Measurements from ENCODE around the gene CAVIN2. TPM values are rescaled to one million over a fixed set of nuclear protein-coding genes. Genes with fewer than 3 reads are reported as not detected.

Gene CAVIN2
- polyA plus RNA-seq, 1 of the 3 experiments (the other 2 are of a cell fraction) = 1.5 TPM

DNA sequence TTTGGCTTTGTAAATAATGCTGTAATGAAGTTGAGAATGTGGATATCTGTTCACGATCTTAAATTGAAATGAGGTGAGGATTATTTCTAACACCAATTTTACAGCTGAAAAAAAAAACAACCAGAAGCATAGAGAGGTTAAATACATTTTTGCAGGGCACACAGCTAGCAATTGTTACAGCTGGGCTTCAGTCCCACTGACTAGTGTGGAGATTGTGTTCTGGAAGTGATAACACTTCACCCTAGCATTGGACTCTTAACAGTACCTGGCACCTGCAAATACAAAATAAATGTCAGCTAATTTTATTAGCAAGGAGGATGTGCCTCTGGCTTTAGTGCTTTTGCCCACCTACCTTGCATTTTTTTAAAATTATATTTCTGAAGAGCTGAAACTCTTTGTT, 28.8 kb downstream of the CAVIN2 start:
- CTCF ChIA-PET = interaction anchor here (0.6 to 17.0 kb wide), 5 partner anchors 22 to 766 kb away, joined by 3 to 306 read pairs (median 3); no protein-coding TSS in a partner anchor

DNA sequence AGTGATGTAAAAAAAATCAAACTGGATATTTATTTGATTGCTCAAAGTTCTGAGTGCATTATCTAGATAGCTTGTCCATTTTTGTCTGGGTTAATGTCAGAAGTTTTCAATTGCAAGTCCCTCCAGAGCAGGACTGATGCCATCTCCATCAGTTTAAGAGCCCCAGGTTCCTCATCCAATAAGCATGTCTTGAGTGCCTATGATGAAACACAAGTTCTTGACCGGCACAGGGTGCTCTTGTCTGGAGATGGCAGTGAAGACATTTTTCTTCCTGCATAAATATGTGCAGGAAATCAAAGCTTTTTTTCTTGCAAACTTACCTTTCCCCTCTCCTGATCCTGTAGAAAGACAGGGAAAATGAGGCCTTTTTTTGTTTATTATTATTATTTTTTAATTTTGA, 31.9 kb downstream of the CAVIN2 start:
- 100% methylated on average over 1 of the region's 1 CpG for WGBS (ENCODE audit: low lambda C conversion rate)

More for the DNA sequence above, 28.8 kb downstream of the CAVIN2 start:
- H3F3A ChIP-seq (replicated peaks; ENCODE audit: insufficient read depth) = no peaks in the 10 kb centered on the region
- H3K79me2 ChIP-seq (ENCODE audit: insufficient read depth) = no peaks in the 10 kb centered on the region
- H3K4me1 ChIP-seq (ENCODE audit: control insufficient read depth in 1 of 2, insufficient read depth in 2 of 2, low read depth in 1 of 2, low read length in 1 of 2) = no peaks in the 10 kb centered on the region
- H3K27ac ChIP-seq (ENCODE audit: low read depth in 2 of 2, low read length in 1 of 2) = no peak overlapping the region
- H2AFZ ChIP-seq (ENCODE audit: low read depth) = no peak overlapping the region
- no peaks in the 10 kb centered on the region for H3K9me2 ChIP-seq
- POLR2A ChIA-PET = no interaction called here
- no peaks in the 10 kb centered on the region for H4K20me1 ChIP-seq (ENCODE audit: insufficient read depth)
- DNase-seq = no peak
- WGBS (ENCODE audit: low lambda C conversion rate) = 82% methylated on average over 1 of the region's 1 CpG
- no peak for TF ChIP-seq EP300 (IDR thresholded peaks at IDR 0.05; ENCODE audit: borderline replicate concordance in 1 of 2, low read depth in 1 of 2, low read length in 1 of 2)
- TF ChIP-seq YY1 (IDR thresholded peaks at IDR 0.05; ENCODE audit: low read depth) = no peak
- TF ChIP-seq RFX5 (IDR thresholded peaks at IDR 0.05; ENCODE audit: low read length) = no peak
- TF ChIP-seq SMC3 (IDR thresholded peaks at IDR 0.05; ENCODE audit: low read depth, low read length) = no peak
- no peak overlapping the region for H3K4me2 ChIP-seq
- no peak overlapping the region for H3K4me3 ChIP-seq (ENCODE audit: low read depth in 2 of 2, low read length in 1 of 2)
- no peak overlapping the region for H3K9ac ChIP-seq
- H3K27me3 ChIP-seq (ENCODE audit: insufficient read depth) = no peaks in the 10 kb centered on the region
- H3K36me3 ChIP-seq (replicated peaks in 1 of 2; ENCODE audit: control insufficient read depth in 1 of 2, insufficient read depth in 2 of 2, low read length in 1 of 2) = no peaks in the 10 kb centered on the region
- H3K9me3 ChIP-seq = no peaks in the 10 kb centered on the region

More for the DNA sequence above, 31.9 kb downstream of the CAVIN2 start:
- no peak overlapping the region for H3K27ac ChIP-seq (ENCODE audit: low read depth in 2 of 2, low read length in 1 of 2)
- H3K79me2 ChIP-seq (ENCODE audit: insufficient read depth) = no peaks in the 10 kb centered on the region
- H3K4me3 ChIP-seq (ENCODE audit: low read depth in 2 of 2, low read length in 1 of 2) = no peak overlapping the region
- no peaks in the 10 kb centered on the region for H4K20me1 ChIP-seq (ENCODE audit: insufficient read depth)
- H2AFZ ChIP-seq (ENCODE audit: low read depth) = no peak overlapping the region
- no peak for DNase-seq
- no peaks in the 10 kb centered on the region for H3K27me3 ChIP-seq (ENCODE audit: insufficient read depth)
- TF ChIP-seq MXI1 (IDR thresholded peaks at IDR 0.05; ENCODE audit: low read depth, low read length) (no peak), RFX5 (IDR thresholded peaks at IDR 0.05; ENCODE audit: low read length) (no peak), EP300 (IDR thresholded peaks at IDR 0.05; ENCODE audit: borderline replicate concordance in 1 of 2, low read depth in 1 of 2, low read length in 1 of 2) (no peak), SMC3 (IDR thresholded peaks at IDR 0.05; ENCODE audit: low read depth, low read length) (no peak)
- TF ChIP-seq, protein P1, sequence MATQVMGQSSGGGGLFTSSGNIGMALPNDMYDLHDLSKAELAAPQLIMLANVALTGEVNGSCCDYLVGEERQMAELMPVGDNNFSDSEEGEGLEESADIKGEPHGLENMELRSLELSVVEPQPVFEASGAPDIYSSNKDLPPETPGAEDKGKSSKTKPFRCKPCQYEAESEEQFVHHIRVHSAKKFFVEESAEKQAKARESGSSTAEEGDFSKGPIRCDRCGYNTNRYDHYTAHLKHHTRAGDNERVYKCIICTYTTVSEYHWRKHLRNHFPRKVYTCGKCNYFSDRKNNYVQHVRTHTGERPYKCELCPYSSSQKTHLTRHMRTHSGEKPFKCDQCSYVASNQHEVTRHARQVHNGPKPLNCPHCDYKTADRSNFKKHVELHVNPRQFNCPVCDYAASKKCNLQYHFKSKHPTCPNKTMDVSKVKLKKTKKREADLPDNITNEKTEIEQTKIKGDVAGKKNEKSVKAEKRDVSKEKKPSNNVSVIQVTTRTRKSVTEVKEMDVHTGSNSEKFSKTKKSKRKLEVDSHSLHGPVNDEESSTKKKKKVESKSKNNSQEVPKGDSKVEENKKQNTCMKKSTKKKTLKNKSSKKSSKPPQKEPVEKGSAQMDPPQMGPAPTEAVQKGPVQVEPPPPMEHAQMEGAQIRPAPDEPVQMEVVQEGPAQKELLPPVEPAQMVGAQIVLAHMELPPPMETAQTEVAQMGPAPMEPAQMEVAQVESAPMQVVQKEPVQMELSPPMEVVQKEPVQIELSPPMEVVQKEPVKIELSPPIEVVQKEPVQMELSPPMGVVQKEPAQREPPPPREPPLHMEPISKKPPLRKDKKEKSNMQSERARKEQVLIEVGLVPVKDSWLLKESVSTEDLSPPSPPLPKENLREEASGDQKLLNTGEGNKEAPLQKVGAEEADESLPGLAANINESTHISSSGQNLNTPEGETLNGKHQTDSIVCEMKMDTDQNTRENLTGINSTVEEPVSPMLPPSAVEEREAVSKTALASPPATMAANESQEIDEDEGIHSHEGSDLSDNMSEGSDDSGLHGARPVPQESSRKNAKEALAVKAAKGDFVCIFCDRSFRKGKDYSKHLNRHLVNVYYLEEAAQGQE (IDR thresholded peaks at IDR 0.05; ENCODE audit: low read depth, low read length) = no peak
- TF ChIP-seq, protein P2, sequence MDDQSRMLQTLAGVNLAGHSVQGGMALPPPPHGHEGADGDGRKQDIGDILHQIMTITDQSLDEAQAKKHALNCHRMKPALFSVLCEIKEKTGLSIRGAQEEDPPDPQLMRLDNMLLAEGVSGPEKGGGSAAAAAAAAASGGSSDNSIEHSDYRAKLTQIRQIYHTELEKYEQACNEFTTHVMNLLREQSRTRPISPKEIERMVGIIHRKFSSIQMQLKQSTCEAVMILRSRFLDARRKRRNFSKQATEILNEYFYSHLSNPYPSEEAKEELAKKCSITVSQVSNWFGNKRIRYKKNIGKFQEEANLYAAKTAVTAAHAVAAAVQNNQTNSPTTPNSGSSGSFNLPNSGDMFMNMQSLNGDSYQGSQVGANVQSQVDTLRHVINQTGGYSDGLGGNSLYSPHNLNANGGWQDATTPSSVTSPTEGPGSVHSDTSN (IDR thresholded peaks at IDR 0.05) = no peak
- TF ChIP-seq, protein P3, sequence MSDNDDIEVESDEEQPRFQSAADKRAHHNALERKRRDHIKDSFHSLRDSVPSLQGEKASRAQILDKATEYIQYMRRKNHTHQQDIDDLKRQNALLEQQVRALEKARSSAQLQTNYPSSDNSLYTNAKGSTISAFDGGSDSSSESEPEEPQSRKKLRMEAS (IDR thresholded peaks at IDR 0.05; ENCODE audit: low read depth) = no peak
- no peaks in the 10 kb centered on the region for H3K9me3 ChIP-seq
- H3K4me2 ChIP-seq = no peak overlapping the region
- no peaks in the 10 kb centered on the region for H3F3A ChIP-seq (replicated peaks; ENCODE audit: insufficient read depth)
- H3K4me1 ChIP-seq (ENCODE audit: control insufficient read depth in 1 of 2, insufficient read depth in 2 of 2, low read depth in 1 of 2, low read length in 1 of 2) = peaks cover 0 to 6% of the 10 kb centered on the region in 2 experiments; a peak in 2 of 4 replicates
- no peaks in the 10 kb centered on the region for H3K36me3 ChIP-seq (replicated peaks in 1 of 2; ENCODE audit: control insufficient read depth in 1 of 2, insufficient read depth in 2 of 2, low read length in 1 of 2)
- H3K9ac ChIP-seq = no peak overlapping the region
- ChIA-PET CTCF (interaction anchor here (17.0 kb wide), 1 partner anchor 346 kb away, joined by 306 read pairs; no protein-coding TSS in a partner anchor), POLR2A (no interaction called here)
- H3K9me2 ChIP-seq = no peaks in the 10 kb centered on the region

Data from SK-N-SH (cell line).